Caco-2 (cell line): ENCODE results near the gene SVOP. TPM values are rescaled to one million over a fixed set of nuclear protein-coding genes. Genes with fewer than 3 reads are reported as not detected.
"Not testable (repeated sequence)": the region's sequence is repeated elsewhere in the genome, so short reads cannot be mapped to it uniquely, and the experiment has no call there.

Experiments used
- BruUV-seq: library from RNA; stranded (reverse); fragments of 400-500 nt; replicated peaks from 2 replicates; lab custom pipeline; 2021; lab: Mats Ljungman, UMichigan
- CTCF ChIA-PET: fragments of 300-600 bp; sonication (Branson Sonifier 250); formaldehyde crosslinking; loops from one replicate; lab custom pipeline; 2022; ENCODE audit warnings: antibody characterized with exemption; lab: Charles Lee
- POLR2A ChIA-PET: fragments of 300-600 bp; sonication (Branson Sonifier 250); formaldehyde crosslinking; loops from one replicate; lab custom pipeline; 2022; ENCODE audit warnings: antibody characterized with exemption; lab: Charles Lee
- DNase-seq, 2 experiments: peaks; one replicate each; pipeline versions ENCODE4 v3.0.0 to v3.0.0-alpha.2; 2020 to 2022
- H3K27me3 ChIP-seq: replicated peaks from 2 replicates; pipeline ENCODE4 v1.6.0; 2011; ENCODE audit warnings: low read length; ENCODE audit not compliant: control insufficient read depth, insufficient read depth
- H3K36me3 ChIP-seq: 2 replicates; pipeline ENCODE4 v1.5.1; 2011; ENCODE audit warnings: low read length; ENCODE audit not compliant: control insufficient read depth, insufficient read depth
- H3K4me1 ChIP-seq: fragments of 250-450 bp; sonication (Bioruptor Pico); 2 replicates; pipeline ENCODE4 v1.5.1; 2020; ENCODE audit warnings: mild to moderate bottlenecking
- H3K4me3 ChIP-seq: 2 replicates; pipeline ENCODE4 v1.5.1; 2011; ENCODE audit warnings: low read depth, mild to moderate bottlenecking, control low read depth, low read length
- H3K9me3 ChIP-seq: fragments of 250-450 bp; sonication (Bioruptor Pico); 2 replicates; pipeline ENCODE4 v1.5.1; 2020; ENCODE audit warnings: mild to moderate bottlenecking, moderate library complexity
- H3K27ac Mint-ChIP-seq: one replicate; pipeline ENCODE4 v1.8.0; 2022; ENCODE audit warnings: mixed read lengths; ENCODE audit not compliant: unreplicated experiment
- H3K27me3 Mint-ChIP-seq: one replicate; pipeline ENCODE4 v1.8.0; 2022; ENCODE audit warnings: mixed read lengths; ENCODE audit not compliant: insufficient read depth, unreplicated experiment
- H3K36me3 Mint-ChIP-seq: one replicate; pipeline ENCODE4 v1.8.0; 2022; ENCODE audit warnings: mild to moderate bottlenecking, mixed read lengths; ENCODE audit not compliant: insufficient read depth, unreplicated experiment
- H3K4me1 Mint-ChIP-seq: one replicate; pipeline ENCODE4 v1.8.0; 2022; ENCODE audit warnings: low read depth, mixed read lengths; ENCODE audit not compliant: unreplicated experiment
- H3K4me3 Mint-ChIP-seq: one replicate; pipeline ENCODE4 v1.8.0; 2022; ENCODE audit warnings: mild to moderate bottlenecking, moderate library complexity, mixed read lengths; ENCODE audit not compliant: unreplicated experiment
- H3K9me3 Mint-ChIP-seq: one replicate; pipeline ENCODE4 v1.8.0; 2022; ENCODE audit warnings: mixed read lengths; ENCODE audit not compliant: unreplicated experiment
- CTCF ChIP-seq, 2 experiments: fragments of 200-600 bp in 1 of 2; IDR thresholded peaks; 1 replicate in 1 of 2; 2 replicates in 1 of 2; pipeline versions ENCODE4 v1.5.1 to v1.8.0; 2011 to 2022; ENCODE audit warnings: antibody characterized with exemption in 1 of 2, control low read depth in 1 of 2, inconsistent platforms in 1 of 2, low read depth in 1 of 2, low read length in 1 of 2, mild to moderate bottlenecking in 1 of 2, moderate library complexity in 1 of 2; ENCODE audit not compliant: insufficient read depth in 1 of 2, severe bottlenecking in 1 of 2, unreplicated experiment in 1 of 2
- intact Hi-C: fragments of 100-400 bp; cut with micrococcal nuclease; formaldehyde crosslinking; loops from one replicate; pipeline ENCODE4 v1.10.0; 2022; ENCODE audit not compliant: unreplicated experiment
- total RNA-seq: library from RNA; stranded (reverse); gene quantifications from 2 replicates; pipeline ENCODE4 v1.2.3, GENCODE V29; 2022

The SVOP gene
- total RNA-seq, 1 experiment from 2014 or later: 0.09 TPM

GRCh38 chr12:109029411-109029810, 8.5 kb upstream of the SVOP start:
- intact Hi-C loops: no loop called here
- CTCF ChIA-PET: no interaction called here
- Histone ChIP-seq H3K4me3 (no peak overlapping the region), H3K27me3 (no peaks in the 10 kb centered on the region), H3K4me1 (no peaks in the 10 kb centered on the region), H3K9me3 (no peaks in the 10 kb centered on the region), H3K36me3 (no peaks in the 10 kb centered on the region)
- no peak for TF ChIP-seq CTCF (IDR thresholded peaks at IDR 0.05; ENCODE audit: insufficient read depth in 1 of 2, low read depth in 1 of 2, low read length in 1 of 2, severe bottlenecking in 1 of 2, unreplicated experiment in 1 of 2)
- no TSS peak for BruUV-seq
- H3K27ac Mint-ChIP-seq: no peak overlapping the region
- H3K4me1 Mint-ChIP-seq: peaks cover 6% of the 10 kb centered on the region
- no peak overlapping the region for H3K4me3 Mint-ChIP-seq
- POLR2A ChIA-PET: interaction anchor here (0.6 kb wide), 1 partner anchor 66 kb away, joined by 6 read pairs; no protein-coding TSS in a partner anchor
- no peak for DNase-seq
- H3K27me3 Mint-ChIP-seq: no peaks in the 10 kb centered on the region
- no peaks in the 10 kb centered on the region for H3K9me3 Mint-ChIP-seq
- no peaks in the 10 kb centered on the region for H3K36me3 Mint-ChIP-seq

GRCh38 chr12:109028624-109029023, 7.8 kb upstream of the SVOP start:
- H3K27me3 ChIP-seq, H3K4me3 Mint-ChIP-seq, H3K4me3 ChIP-seq, H3K36me3 ChIP-seq, H3K36me3 Mint-ChIP-seq, H3K9me3 Mint-ChIP-seq, DNase-seq, BruUV-seq, intact Hi-C loops, H3K27me3 Mint-ChIP-seq, H3K4me1 Mint-ChIP-seq, H3K4me1 ChIP-seq, H3K27ac Mint-ChIP-seq, CTCF ChIA-PET, H3K9me3 ChIP-seq, POLR2A ChIA-PET: not testable (repeated sequence)

- ChIA-PET CTCF (no interaction called here), POLR2A (no interaction called here)
- Mint-ChIP-seq H3K27ac (no peak overlapping the region), H3K4me1 (peaks cover 6% of the 10 kb centered on the region), H3K36me3 (no peaks in the 10 kb centered on the region), H3K9me3 (no peaks in the 10 kb centered on the region), H3K4me3 (no peak overlapping the region), H3K27me3 (no peaks in the 10 kb centered on the region)
- no peak for TF ChIP-seq CTCF (IDR thresholded peaks at IDR 0.05; ENCODE audit: insufficient read depth in 1 of 2, low read depth in 1 of 2, low read length in 1 of 2, severe bottlenecking in 1 of 2, unreplicated experiment in 1 of 2)
- intact Hi-C loops: no loop called here
- no peak for DNase-seq
- H3K27me3 ChIP-seq: no peaks in the 10 kb centered on the region
- no peak overlapping the region for H3K4me3 ChIP-seq
- no peaks in the 10 kb centered on the region for H3K36me3 ChIP-seq
- H3K9me3 ChIP-seq: no peaks in the 10 kb centered on the region
- H3K4me1 ChIP-seq: no peaks in the 10 kb centered on the region
- no TSS peak for BruUV-seq
These were observed 6.9 kb upstream of the SVOP start for GRCh38 chr12:109027767-109028166.
